Fibroblast of villous mesenchyme (primary cell): ENCODE measurements around the gene MELTF. TPM values are rescaled to one million over a fixed set of nuclear protein-coding genes. Genes with fewer than 3 reads are reported as not detected.

Experiments used
- DNase-seq: peaks from one replicate; pipeline ENCODE4 v3.0.0-alpha.2; 2010; ENCODE audit warnings: low read depth
- H3K4me3 ChIP-seq: 2 replicates; pipeline ENCODE4 v1.5.1; 2011; ENCODE audit warnings: low read depth, mild to moderate bottlenecking, low read length
- total RNA-seq: library from RNA; depleted of rRNA; stranded (reverse); fragments of >200 nt; gene quantifications from 2 replicates; pipeline ENCODE4 v1.2.3, GENCODE V29; 2012
- TF ChIP-seq, protein P1 (sequence below): IDR thresholded peaks from 2 replicates; pipeline ENCODE4 v1.5.1; 2012; ENCODE audit warnings: low read depth, mild to moderate bottlenecking, low read length; ENCODE audit not compliant: insufficient read depth

The MELTF gene
- total RNA-seq, 1 donor: 4.7 TPM

DNA sequence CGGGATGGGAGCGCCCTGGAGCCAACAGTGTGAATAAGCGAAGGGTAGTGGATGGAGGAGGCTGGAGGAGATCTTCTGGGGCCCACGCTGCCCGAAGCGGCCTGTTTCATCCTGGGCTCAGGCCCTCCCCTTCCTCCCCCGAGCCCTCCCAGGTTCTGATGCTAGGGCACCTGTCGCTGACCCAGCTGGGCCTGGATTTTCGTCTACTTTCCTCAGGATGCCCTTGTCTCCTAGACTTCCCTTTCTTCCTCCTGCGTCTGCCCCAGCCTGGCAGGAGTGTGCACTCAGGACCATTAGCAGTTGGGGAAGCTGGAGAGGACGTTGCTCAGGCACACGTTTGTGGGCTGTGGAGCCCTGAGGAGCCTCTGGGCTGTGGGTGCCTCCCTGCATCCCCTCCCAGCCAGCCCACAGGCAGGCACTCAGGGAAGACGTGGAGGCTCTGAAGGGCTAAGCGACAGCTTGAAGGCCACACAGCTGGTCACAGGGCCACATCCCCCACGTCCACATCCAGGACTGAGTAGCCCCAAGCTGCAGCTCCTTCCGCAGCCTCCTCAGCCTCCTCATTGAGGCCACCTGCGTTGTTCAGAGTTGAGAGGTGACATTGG is 37.1 kb downstream of the MELTF start:
- DNase-seq: no peak

DNA sequence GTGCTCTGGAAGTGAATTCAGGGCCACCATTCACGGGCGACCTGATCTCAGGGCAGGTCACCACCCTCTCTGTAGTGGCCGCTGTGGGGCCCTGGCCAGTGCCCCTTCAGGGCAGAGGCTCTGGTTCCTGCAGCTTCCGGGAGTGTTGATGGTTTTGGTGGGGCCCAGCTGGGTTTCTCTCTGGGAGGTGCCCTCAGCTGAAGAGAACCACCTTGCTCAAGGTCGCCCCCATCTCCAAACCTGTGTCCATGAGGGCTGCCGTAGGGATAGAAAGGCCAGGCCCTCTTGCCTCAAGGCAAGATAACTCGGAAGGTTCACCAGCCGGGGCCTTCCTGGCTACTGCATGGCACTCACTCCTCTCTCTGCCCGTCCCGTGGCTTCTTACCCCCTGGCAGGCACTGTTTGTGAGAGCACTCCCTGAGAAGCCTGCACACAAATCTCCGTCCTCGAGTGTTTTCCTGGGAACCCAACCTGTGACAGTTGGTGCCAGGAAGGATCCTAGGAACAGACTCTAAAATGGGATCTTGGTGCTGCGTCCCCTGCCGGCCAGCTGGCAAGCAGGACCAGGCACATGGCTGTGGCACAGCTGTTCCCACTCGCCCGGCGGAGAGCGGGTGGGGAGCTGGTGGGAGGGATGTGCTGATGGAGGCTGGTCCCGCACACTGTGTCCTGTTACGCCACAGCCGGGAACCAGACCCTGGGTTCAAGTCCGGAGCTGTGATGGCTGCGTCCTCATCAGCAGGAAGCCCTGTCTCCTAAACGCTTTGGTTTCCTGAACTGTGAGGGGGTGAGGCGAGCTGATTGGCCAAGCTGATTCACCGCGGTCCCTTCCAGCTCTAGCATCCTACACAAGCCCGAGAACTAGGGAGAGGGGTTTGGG is 37.8 kb downstream of the MELTF start:
- H3K4me3 ChIP-seq: no peak overlapping the region
- TF ChIP-seq, protein P1, sequence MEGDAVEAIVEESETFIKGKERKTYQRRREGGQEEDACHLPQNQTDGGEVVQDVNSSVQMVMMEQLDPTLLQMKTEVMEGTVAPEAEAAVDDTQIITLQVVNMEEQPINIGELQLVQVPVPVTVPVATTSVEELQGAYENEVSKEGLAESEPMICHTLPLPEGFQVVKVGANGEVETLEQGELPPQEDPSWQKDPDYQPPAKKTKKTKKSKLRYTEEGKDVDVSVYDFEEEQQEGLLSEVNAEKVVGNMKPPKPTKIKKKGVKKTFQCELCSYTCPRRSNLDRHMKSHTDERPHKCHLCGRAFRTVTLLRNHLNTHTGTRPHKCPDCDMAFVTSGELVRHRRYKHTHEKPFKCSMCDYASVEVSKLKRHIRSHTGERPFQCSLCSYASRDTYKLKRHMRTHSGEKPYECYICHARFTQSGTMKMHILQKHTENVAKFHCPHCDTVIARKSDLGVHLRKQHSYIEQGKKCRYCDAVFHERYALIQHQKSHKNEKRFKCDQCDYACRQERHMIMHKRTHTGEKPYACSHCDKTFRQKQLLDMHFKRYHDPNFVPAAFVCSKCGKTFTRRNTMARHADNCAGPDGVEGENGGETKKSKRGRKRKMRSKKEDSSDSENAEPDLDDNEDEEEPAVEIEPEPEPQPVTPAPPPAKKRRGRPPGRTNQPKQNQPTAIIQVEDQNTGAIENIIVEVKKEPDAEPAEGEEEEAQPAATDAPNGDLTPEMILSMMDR: no peak
- no peak for DNase-seq

More for the DNA sequence above, 37.1 kb downstream of the MELTF start:
- no peak overlapping the region for H3K4me3 ChIP-seq
- TF ChIP-seq, protein P1: no peak

DNA sequence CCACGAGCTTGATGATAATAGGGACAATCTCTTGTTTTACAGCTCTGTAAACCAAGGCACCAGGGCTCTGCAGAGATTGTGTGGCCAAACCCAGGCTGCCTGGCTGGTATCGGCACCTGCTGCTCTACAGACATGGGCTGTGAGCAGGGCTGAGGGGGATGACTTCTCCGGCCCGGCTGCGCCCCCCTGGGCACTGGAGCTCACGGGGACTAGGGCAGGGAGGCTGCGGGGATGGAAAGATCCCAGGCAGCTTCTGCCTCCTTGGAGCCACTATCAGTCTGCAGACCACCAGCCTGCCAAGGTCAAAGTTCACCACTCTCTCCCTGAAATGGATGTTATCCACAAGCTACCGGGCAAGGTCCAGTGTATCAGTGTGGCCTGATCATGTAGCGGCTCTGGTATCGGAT is 39.0 kb downstream of the MELTF start:
- no peak overlapping the region for H3K4me3 ChIP-seq
- TF ChIP-seq, protein P1: no peak
- no peak for DNase-seq

DNA sequence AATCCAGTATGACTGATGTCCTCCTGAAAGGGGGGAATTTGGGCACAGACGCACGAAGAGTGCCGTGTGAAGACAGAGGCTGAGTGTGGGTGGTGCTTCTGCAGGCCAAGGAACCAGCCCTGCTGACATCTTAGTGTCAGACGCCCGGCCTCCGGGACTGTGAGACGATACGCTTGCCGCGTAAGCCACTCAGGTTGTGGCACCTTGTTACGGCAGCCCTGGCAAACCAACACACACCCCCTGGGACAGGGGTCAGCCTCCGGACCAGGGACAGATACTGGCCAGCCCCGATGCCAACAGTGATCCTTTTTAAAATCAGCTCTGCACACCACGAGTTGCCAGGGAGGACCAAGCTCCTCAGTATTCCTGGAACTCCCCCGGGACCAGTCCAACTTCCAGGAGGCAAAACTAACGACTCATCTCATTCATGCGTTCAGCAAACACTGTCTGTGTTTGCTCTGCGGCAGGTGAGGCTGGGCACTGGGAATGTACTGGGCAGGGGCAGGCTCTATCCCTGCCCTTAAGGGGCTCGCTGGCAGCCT is 39.8 kb downstream of the MELTF start:
- no peak for DNase-seq
- H3K4me3 ChIP-seq: no peak overlapping the region
- TF ChIP-seq, protein P1: no peak

DNA sequence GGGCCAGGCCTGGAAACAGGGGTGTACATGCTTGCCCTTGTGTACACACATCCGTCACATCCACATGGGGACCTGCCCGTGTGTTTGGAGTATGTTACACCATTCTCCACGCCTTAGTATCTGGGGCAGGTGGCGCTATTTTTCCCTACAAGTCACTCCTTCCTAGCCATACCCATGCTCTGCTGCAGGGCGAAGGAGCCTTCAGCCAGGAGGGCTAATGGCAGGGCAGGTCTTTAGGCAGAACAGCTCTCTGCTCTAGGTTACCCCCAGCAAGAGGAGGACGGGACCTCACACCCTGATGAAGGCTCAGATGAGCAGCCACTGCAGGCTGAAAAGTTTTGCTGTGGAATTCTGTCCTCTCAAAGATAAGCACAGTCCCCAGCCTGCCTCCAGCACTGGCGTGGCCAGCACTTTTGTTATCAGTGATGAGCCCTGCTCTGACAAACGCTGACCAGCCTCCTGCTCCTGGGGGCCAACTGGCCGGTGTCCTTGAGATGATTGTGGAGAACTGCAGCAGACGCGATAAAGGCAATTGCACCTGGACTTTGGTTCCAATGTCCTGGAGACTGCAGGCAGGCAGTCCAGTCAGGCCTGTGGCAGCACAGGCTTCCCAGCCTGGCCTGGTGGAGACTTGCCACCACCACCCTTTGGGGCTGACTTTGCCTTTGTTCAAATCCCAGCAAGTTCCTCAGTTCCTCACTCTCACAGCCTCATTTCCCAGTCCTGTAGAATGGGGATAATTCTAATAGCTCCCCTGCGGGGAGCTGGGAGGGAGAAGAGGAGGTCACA is 41.2 kb downstream of the MELTF start:
- TF ChIP-seq, protein P1: peak; percentile 18
- no peak overlapping the region for H3K4me3 ChIP-seq
- peak; percentile 13 for DNase-seq

DNA sequence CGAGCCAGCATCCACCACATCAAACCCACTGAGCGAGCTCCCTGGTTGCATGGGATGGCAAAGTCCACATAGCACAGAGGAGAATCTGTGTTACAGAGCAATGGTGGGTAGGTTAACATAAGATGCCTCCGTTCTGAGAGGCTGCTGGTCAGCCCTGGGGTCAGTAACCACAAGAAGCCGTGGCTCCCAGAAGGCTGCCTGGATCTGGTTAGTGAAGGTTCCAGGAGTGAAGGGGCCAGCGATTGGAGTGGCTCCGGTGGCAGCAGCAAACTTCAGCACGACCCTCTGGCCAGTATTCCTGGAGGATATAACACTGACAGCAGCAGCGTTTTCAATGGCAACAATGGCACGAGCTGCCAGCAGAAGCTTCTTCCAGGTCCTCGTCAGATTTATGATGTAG is 42.6 kb downstream of the MELTF start:
- no peak overlapping the region for H3K4me3 ChIP-seq
- TF ChIP-seq, protein P1: no peak
- no peak for DNase-seq
